B cell (primary cell): ENCODE measurements around the gene BRD4.

Source experiments
- CTCF ChIP-seq: fragments of 200-600 bp; IDR thresholded peaks from one replicate; pipeline ENCODE4 v1.8.0; 2022; ENCODE audit warnings: antibody characterized with exemption, mild to moderate bottlenecking
- EZH2 ChIP-seq: IDR thresholded peaks from 2 replicates; pipeline ENCODE4 v1.6.1; 2012; ENCODE audit warnings: borderline replicate concordance, low read depth, mild to moderate bottlenecking, moderate library complexity, low read length; ENCODE audit not compliant: insufficient read depth, poor library complexity, severe bottlenecking

GRCh38 chr19:15292847-15293582, 39.3 kb downstream of the BRD4 start:
- TF ChIP-seq CTCF (no peak), EZH2 (no peak)
